Neuronal stem cell (in vitro differentiated cells): ENCODE measurements around the gene HELZ2.

Experiments used
- DNase-seq: peaks from one replicate; pipeline ENCODE4 v3.0.0-alpha.2; 2013; ENCODE audit warnings: low spot score
- H2AFZ ChIP-seq: one replicate; pipeline ENCODE4 v1.6.1; 2013; ENCODE audit warnings: mild to moderate bottlenecking, low read length, inconsistent platforms
- H2AK5ac ChIP-seq: 2 replicates; pipeline ENCODE4 v1.6.1; 2013; ENCODE audit warnings: low read depth, mild to moderate bottlenecking, inconsistent platforms, low read length, moderate library complexity, mixed read lengths
- H2BK120ac ChIP-seq: 2 replicates; pipeline ENCODE4 v1.6.1; 2013; ENCODE audit warnings: low read depth, mild to moderate bottlenecking, inconsistent platforms, low read length, moderate library complexity, mixed read lengths
- H2BK12ac ChIP-seq: one replicate; pipeline ENCODE4 v1.6.1; 2013; ENCODE audit warnings: low read length, inconsistent platforms
- H2BK15ac ChIP-seq: 2 replicates; pipeline ENCODE4 v1.6.1; 2013; ENCODE audit warnings: mild to moderate bottlenecking, low read length, inconsistent platforms, mixed read lengths
- H2BK5ac ChIP-seq: one replicate; pipeline ENCODE4 v1.6.1; 2013; ENCODE audit warnings: inconsistent platforms, mild to moderate bottlenecking, low read length, moderate library complexity
- H3K14ac ChIP-seq: one replicate; pipeline ENCODE4 v1.6.1; 2013; ENCODE audit warnings: low read length, inconsistent platforms
- H3K18ac ChIP-seq: 2 replicates; pipeline ENCODE4 v1.6.1; 2013; ENCODE audit warnings: low read length, inconsistent platforms
- H3K23ac ChIP-seq: 2 replicates; pipeline ENCODE4 v1.6.1; 2013; ENCODE audit warnings: low read depth, mild to moderate bottlenecking, mixed read lengths, low read length, inconsistent platforms; ENCODE audit not compliant: poor library complexity
- H3K27ac ChIP-seq: replicated peaks from 3 replicates; pipeline ENCODE4 v1.5.1; 2013; ENCODE audit warnings: low read length, inconsistent platforms
- H3K27me3 ChIP-seq, 3 experiments: 2 replicates each; pipeline ENCODE4 v1.6.1; 2013; ENCODE audit warnings: low read length in 3 of 3, mild to moderate bottlenecking in 2 of 3, inconsistent platforms in 1 of 3, low read depth in 1 of 3, mixed read lengths in 1 of 3, moderate library complexity in 1 of 3; ENCODE audit not compliant: control insufficient read depth in 3 of 3, insufficient read depth in 3 of 3
- H3K36me3 ChIP-seq, 2 donors: replicated peaks in 1 of 2; 2 replicates each; pipeline ENCODE4 v1.6.1; 2013; ENCODE audit warnings: low read length in 2 of 2; ENCODE audit not compliant: control insufficient read depth in 2 of 2, insufficient read depth in 2 of 2
- H3K4ac ChIP-seq: 2 replicates; pipeline ENCODE4 v1.6.1; 2013; ENCODE audit warnings: inconsistent platforms, mild to moderate bottlenecking, low read length, moderate library complexity
- H3K4me1 ChIP-seq, 2 donors: 1 replicate in 1 of 2; 2 replicates in 1 of 2; pipeline ENCODE4 v1.6.1; 2013; ENCODE audit warnings: low read length in 2 of 2, low read depth in 1 of 2; ENCODE audit not compliant: control insufficient read depth in 2 of 2, insufficient read depth in 1 of 2
- H3K4me2 ChIP-seq: one replicate; pipeline ENCODE4 v1.6.1; 2013; ENCODE audit warnings: mild to moderate bottlenecking, low read length, inconsistent platforms; ENCODE audit not compliant: insufficient read depth, poor library complexity, severe bottlenecking
- H3K4me3 ChIP-seq, 2 donors: 2 replicates each; pipeline ENCODE4 v1.5.1; 2013; ENCODE audit warnings: low read length in 2 of 2, mild to moderate bottlenecking in 2 of 2, inconsistent platforms in 1 of 2, moderate library complexity in 1 of 2
- H3K79me1 ChIP-seq: one replicate; pipeline ENCODE4 v1.6.1; 2013; ENCODE audit warnings: low read depth, mild to moderate bottlenecking, inconsistent platforms, low read length, moderate library complexity
- H3K9ac ChIP-seq: one replicate; pipeline ENCODE4 v1.6.1; 2013; ENCODE audit warnings: mild to moderate bottlenecking, low read depth, low read length, inconsistent platforms; ENCODE audit not compliant: poor library complexity
- H3K9me3 ChIP-seq, 2 donors: replicated peaks in 1 of 2; 2 replicates each; pipeline versions ENCODE3 to v1.6.1; 2013; ENCODE audit warnings: low read length in 2 of 2, mild to moderate bottlenecking in 2 of 2, inconsistent platforms in 1 of 2, low read depth in 1 of 2, mixed read lengths in 1 of 2, moderate library complexity in 1 of 2; ENCODE audit not compliant: control insufficient read depth in 2 of 2, insufficient read depth in 1 of 2
- H4K8ac ChIP-seq: one replicate; pipeline ENCODE4 v1.6.1; 2013; ENCODE audit warnings: low read depth, mild to moderate bottlenecking, inconsistent platforms, low read length, moderate library complexity
- H4K91ac ChIP-seq: one replicate; pipeline ENCODE4 v1.6.1; 2013; ENCODE audit warnings: low read length, low read depth, mild to moderate bottlenecking, inconsistent platforms; ENCODE audit not compliant: poor library complexity
- WGBS, 2 donors: extraction: QIAGEN DNeasy Blood & Tissue Kit; methylation state at CpG; one replicate each; pipeline ENCODE4 v1.1.7; 2013; ENCODE audit warnings: missing lambda C conversion rate in 2 of 2, mixed read lengths in 1 of 2; ENCODE audit not compliant: insufficient read length in 2 of 2, insufficient replicate concordance in 1 of 2; ENCODE audit errors: extremely low coverage in 2 of 2; 5-methylcytosine and 5-hydroxymethylcytosine counted together

HELZ2 gene

GRCh38 chr20:63539441-63540370, 34.3 kb downstream of the HELZ2 start:
- Histone ChIP-seq H3K4me1 (peaks cover 16 to 20% of the 10 kb centered on the region in 2 donors), H3K27me3 (peaks cover 0 to 27% (median 0%) of the 10 kb centered on the region in 3 experiments), H3K9ac (no peak overlapping the region), H3K79me1 (no peaks in the 10 kb centered on the region), H2BK12ac (no peak overlapping the region), H2AK5ac (peak overlapping the region; percentile 41), H2BK5ac (peak overlapping the region; percentile 82), H3K23ac (peak overlapping the region; percentile 68), H3K4me3 (peak overlapping the region in 1 of 2 donors; percentile 4), H3K4ac (no peak overlapping the region), H4K8ac (no peak overlapping the region), H3K18ac (no peak overlapping the region), H3K14ac (peak overlapping the region; percentile 82), H3K4me2 (no peak overlapping the region), H3K36me3 (no peaks in the 10 kb centered on the region), H2AFZ (peak overlapping the region; percentile 49), H2BK120ac (peak overlapping the region; percentile 36), H2BK15ac (peak overlapping the region; percentile 91), H4K91ac (no peak overlapping the region), H3K27ac (no peak overlapping the region), H3K9me3 (no peaks in the 10 kb centered on the region)
- no CpG with 5 or more reads among the region's 29 CpGs for WGBS, 2 donors
- no peak for DNase-seq

DNA sequence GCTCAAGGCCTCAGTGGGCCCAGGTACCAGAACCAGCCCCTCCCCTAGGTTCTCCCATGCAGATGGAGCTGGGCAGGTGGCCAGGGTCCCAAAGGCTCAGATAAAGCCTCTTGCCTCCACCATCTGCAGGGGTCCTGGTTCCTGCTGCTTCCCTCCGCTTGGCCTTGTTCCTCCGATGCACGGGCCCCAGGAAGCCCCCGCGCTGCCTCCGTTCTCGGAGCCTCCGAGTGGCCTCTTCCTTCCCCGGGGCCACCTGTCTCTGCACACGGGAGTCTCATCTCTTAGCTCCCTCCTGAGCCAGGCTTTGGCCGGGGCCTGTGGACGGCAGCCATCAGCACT, 35.0 kb downstream of the HELZ2 start:
- Histone ChIP-seq H3K18ac (no peak overlapping the region), H2AK5ac (no peak overlapping the region), H3K4ac (no peak overlapping the region), H3K4me3 (no peak overlapping the region), H3K4me1 (peaks cover 16 to 21% of the 10 kb centered on the region in 2 donors), H4K91ac (no peak overlapping the region), H2BK15ac (peak overlapping the region; percentile 82), H3K23ac (no peak overlapping the region), H3K27ac (no peak overlapping the region), H3K9me3 (no peaks in the 10 kb centered on the region), H3K14ac (no peak overlapping the region), H3K4me2 (no peak overlapping the region), H2BK5ac (no peak overlapping the region), H4K8ac (no peak overlapping the region), H3K27me3 (peaks cover 0 to 21% (median 0%) of the 10 kb centered on the region in 3 experiments), H3K9ac (no peak overlapping the region), H2BK12ac (no peak overlapping the region), H2BK120ac (no peak overlapping the region), H2AFZ (no peak overlapping the region), H3K36me3 (no peaks in the 10 kb centered on the region), H3K79me1 (no peaks in the 10 kb centered on the region)
- DNase-seq = no peak
- no CpG with 5 or more reads among the region's 12 CpGs for WGBS, 2 donors

DNA sequence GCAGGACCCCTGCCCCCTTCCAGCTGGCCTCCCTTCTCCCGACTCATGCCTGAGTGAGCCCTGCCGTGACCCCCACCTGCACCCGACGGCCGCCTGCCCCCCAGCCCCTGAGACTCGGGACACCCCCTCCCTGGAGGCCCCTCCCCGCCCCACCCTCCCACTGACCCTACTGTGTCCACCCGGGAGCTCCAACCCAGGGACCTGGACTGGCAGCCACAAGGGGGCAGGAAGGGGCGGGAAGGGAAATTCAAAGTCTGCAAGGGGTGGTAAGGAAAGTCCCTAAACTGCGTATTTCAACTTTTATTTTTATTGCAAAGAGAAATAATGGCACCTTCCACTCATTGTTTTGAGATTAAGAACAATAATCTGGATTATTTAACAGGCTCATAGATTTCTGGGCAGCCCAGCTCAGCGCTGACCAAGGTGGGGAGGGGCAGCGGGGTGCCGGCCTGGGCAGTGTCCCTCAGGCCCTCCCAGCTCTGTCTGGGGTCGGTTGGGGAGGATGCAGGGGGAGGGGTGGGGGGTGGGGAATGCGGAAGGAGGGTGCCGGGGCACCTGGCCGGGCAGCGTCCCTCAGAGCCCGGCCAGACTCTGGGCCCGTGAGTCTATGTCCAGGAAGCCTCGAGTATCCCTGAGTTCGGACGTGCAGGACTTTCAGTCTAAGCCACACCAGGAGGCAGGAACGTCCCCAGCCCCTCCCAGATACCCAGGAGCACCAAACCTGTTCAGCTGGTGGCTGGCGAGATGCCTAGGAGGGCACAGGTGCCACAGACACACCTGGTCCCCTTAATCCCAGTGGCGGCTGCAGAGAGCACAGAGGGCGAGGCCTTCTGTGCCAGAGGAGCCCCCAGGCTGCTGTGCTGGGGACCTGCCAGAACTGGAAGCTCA, 35.6 kb downstream of the HELZ2 start:
- peak overlapping the region; percentile 63 for H2AK5ac ChIP-seq
- H3K18ac ChIP-seq = peak overlapping the region; percentile 44
- WGBS, 2 donors = no CpG with 5 or more reads among the region's 27 CpGs
- H3K14ac ChIP-seq = no peak overlapping the region
- peak overlapping the region; percentile 75 for H2BK5ac ChIP-seq
- H2AFZ ChIP-seq = peak overlapping the region; percentile 84
- H4K91ac ChIP-seq = no peak overlapping the region
- peak overlapping the region in 1 of 2 donors; percentile 27 for H3K4me3 ChIP-seq
- no peaks in the 10 kb centered on the region for H3K36me3 ChIP-seq
- DNase-seq = no peak
- no peaks in the 10 kb centered on the region for H3K9me3 ChIP-seq
- no peak overlapping the region for H2BK120ac ChIP-seq
- H2BK15ac ChIP-seq = peak overlapping the region; percentile 82
- no peak overlapping the region for H3K27ac ChIP-seq
- H4K8ac ChIP-seq = no peak overlapping the region
- H3K23ac ChIP-seq = peak overlapping the region; percentile 80
- peak overlapping the region; percentile 45 for H3K4me2 ChIP-seq
- no peak overlapping the region for H3K4ac ChIP-seq
- no peak overlapping the region for H2BK12ac ChIP-seq
- peaks cover 0 to 20% (median 0%) of the 10 kb centered on the region in 3 experiments for H3K27me3 ChIP-seq
- H3K79me1 ChIP-seq = no peaks in the 10 kb centered on the region
- H3K9ac ChIP-seq = no peak overlapping the region
- peaks cover 16 to 21% of the 10 kb centered on the region in 2 donors for H3K4me1 ChIP-seq
